ENCODE results near the gene DSCAM. TPM values are rescaled to one million over a fixed set of nuclear protein-coding genes. Genes with fewer than 3 reads are reported as not detected.
"Not testable (repeated sequence)": the region's sequence is repeated elsewhere in the genome, so short reads cannot be mapped to it uniquely, and the experiment has no call there.

Gene DSCAM
- total RNA-seq, 1 donor from 2014 or later: 0.36 TPM

DNA sequence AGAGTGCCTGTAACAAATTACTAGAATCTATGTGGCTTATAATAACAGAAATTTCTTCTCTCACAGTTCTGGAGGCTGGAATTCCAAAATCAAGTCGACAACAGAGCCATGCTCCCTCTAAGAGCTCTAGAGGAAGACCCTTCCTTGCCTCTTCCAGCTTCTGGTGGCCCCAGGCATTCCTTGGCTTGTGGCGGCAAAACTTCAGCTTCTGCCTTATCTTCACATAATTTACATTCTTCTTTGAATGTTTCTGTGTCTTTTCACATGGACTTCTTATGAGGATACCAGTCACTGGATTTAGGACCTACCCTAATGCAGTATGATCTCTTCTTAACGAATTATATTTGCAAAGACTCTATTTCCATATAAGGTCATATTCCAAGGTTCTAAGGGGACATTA lies 655.3 kb downstream of the DSCAM start:
- ATAC-seq (no peak), DNase-seq (ENCODE audit: low spot score) (no peak)
- intact Hi-C loops (cut with DNase I): no loop called here

DNA sequence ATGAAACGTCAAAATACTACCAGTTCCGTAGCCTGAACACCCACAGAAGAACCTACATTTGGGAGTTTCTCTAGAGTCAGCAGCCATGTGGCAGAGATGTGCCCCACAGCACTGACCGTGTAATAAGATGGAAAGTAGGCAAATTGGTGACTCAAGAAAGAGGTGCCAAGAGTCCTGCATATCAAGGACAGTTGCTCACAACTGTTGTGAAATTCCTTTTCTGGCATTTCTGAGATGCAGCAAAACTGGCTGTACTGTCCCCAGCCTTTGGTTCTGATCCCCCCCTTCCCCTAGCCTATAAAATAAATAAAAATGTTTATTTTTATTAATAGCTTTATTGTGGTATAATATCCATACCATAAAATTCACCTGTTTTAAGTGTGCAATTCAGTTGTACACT lies 655.8 kb downstream of the DSCAM start:
- DNase-seq (ENCODE audit: low spot score): no peak
- intact Hi-C loops (cut with DNase I): no loop called here
- ATAC-seq: no peak

DNA sequence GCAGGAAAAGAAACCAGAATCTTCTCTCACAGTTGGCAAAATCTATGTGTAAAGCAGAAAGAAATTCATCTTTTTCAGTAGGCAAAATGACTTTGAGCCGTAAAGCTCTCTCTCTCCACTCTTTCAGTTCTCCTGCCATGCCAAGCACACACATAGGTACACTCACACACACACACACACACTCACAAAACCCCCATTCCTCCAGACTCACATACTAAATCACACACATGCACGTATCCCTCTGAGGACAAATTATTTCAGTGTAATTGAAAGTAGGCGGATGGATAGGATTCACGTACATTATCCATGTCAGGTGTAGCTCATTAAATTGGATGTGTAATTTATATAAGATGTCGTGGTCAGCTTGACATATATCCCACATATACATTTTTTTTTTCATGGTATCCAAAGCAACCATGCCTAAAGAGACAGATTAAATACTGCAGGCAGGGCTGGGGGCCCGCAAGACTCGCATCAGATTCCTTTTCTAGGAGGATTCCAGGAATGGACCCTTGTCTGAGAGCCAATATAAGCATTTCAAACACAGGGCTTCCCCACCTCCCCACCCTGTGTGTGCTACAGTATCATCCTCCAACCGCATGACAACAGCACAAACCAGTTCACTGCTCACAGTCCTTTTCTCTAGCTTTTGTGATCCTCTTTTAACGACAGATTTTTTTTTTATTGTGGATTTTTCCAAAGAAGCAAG lies 658.9 kb downstream of the DSCAM start:
- intact Hi-C loops (cut with DNase I): no loop called here

DNA sequence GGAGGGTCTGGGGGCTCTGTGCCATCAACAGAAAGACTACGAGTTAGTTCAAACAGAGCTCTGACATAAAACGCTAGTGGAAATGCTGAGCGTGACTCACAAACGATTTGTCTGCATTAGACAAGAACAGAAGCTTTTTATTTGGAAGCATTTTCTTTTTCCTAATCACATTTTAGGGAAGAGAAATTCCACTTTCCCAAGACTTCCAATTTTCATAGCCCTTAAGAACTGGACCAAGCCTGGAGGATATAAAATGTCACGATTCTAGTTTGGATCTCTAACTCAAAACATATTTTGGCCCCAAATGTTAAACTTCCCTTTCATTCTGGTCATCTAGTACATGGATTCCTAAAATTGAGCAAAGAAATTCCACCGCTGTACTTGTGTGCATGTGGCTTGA lies 659.7 kb downstream of the DSCAM start:
- no peak for DNase-seq (ENCODE audit: low spot score)
- intact Hi-C loops (cut with DNase I): no loop called here
- ATAC-seq: no peak

More for the DNA sequence above, 658.9 kb downstream of the DSCAM start:
- ATAC-seq: no peak
- DNase-seq (ENCODE audit: low spot score): no peak

DNA sequence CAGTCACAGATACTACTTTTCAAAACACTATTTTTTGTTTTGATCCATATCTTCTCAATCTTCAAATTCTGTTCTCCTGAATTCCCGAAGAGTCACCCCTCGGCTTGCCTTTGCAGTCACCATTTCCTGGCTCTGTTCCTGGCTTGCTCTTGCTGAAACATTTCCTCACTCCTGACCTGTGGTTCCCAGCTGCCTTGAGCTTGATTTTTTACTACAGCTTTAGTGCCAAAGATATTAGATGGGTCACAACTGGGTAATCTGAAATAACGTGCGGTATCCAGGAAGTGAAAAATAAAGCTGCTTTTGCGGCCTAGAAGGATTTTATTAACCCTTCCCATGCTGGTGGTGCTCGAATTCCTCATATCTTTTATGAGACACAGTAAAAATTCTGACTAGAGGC lies 660.9 kb downstream of the DSCAM start:
- intact Hi-C loops (cut with DNase I): no loop called here
- DNase-seq (ENCODE audit: low spot score): no peak
- peak; percentile 94 for ATAC-seq

- peak; percentile 10 for ATAC-seq
- no peak for DNase-seq (ENCODE audit: low spot score)
- intact Hi-C loops (cut with DNase I): no loop called here
Measured at GRCh38 chr21:40185208-40185607, 661.8 kb downstream of the DSCAM start.

DNA sequence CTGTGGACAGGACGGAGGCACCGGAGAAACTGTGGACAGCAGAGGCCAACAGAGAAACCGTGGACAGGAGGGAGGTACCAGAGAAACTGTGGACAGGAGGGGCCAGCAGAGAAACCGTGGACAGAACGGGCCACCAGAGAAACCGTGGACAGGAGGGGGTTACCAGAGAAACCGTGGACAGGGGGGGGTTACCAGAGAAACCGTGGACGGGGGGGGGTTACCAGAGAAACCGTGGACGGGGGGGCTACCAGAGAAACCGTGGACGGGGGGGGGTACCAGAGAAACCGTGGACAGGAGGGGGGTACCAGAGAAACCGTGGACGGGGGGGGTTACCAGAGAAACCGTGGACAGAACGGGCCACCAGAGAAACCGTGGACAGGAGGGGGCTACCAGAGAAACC lies 664.5 kb downstream of the DSCAM start:
- DNase-seq (ENCODE audit: low spot score); ATAC-seq; intact Hi-C loops (cut with DNase I): not testable (repeated sequence)

DNA sequence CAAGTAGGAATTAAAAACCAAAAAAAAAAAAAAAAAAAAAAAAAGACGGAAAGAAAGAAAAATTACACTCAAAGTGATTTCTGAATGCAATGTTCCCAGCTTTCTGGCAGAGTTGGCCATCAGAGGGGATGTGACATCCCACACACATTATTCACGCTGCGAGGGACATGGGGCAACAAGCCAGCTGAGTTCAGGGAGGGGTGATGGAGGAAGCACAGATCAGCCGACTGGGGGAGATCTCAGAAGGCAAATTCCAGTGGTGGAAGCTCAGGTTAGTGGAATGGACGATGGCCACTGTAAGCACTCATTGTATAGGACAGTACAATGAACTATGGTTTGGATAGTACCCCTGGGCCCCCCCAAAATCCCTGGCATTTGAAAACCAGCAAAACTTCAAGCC lies 667.8 kb downstream of the DSCAM start:
- ATAC-seq (no peak), DNase-seq (ENCODE audit: low spot score) (peak; percentile 71)
- intact Hi-C loops (cut with DNase I): no loop called here

DNA sequence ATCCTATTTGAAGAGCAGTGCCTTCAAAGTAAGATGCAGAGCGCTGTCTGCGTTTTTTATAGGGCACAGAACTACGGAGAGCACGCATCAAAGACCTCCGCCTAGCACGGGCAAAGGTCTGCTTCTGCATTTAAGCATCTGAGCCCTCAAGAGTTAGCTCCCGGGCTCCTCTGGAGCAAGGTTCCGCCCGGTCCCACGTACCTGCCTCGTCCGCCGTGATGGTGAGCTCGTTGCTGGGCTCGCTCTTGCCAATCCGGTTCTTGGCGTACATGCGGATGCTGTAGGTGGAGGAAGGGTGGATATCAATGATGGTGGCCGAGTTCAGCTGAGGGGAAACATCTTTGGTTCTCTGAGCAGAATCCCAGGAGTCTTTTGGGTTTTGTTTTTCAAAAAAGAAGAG lies 668.2 kb downstream of the DSCAM start:
- intact Hi-C loops (cut with DNase I): no loop called here
- peak; percentile 20 for ATAC-seq
- DNase-seq (ENCODE audit: low spot score): no peak

DNA sequence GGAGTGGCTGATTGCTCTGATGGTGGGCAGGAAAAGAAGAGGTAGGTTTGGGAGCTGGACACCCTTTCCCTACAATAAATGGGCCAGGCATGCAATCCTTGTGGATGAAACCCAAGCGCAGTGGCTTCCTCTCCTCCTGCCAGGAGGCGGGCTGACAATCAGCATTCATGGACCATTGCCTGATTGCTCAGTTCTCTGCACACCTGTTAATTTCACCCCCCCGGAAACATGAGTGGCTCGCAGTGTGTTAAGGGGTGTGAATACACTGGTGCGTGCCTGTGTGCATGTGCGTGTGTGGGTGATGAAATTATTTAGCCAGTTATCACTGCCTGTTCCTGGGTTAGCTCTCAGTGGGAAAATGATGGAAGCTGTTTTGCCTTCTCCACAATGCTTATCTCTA lies 669.0 kb downstream of the DSCAM start:
- ATAC-seq (peak; percentile 13), DNase-seq (ENCODE audit: low spot score) (no peak)
- intact Hi-C loops (cut with DNase I): no loop called here

DNA sequence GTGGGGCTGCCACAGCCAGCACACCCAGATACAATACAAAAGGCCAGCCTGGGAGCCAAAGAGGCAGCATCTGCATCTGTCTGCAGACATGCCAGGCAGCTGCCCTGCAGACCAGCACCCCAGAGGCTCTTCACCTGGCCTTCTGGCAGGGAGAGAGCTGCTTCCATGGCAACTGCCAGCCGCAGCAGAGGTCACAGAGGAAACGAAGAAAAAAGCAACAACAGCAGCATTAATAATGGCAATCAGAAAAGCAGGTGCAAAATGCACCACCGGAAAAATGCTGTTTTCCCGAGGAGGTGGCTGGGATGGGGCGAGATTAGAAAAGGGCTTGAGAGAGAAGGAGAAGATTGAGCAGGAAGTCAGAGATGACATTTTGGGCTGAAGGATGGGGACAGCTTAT lies 670.2 kb downstream of the DSCAM start:
- intact Hi-C loops (cut with DNase I): no loop called here
- no peak for ATAC-seq
- DNase-seq (ENCODE audit: low spot score): no peak

GRCh38 chr21:40173816-40174215 lies 673.1 kb downstream of the DSCAM start:
- ATAC-seq (no peak), DNase-seq (ENCODE audit: low spot score) (no peak)
- intact Hi-C loops (cut with DNase I): no loop called here

DNA sequence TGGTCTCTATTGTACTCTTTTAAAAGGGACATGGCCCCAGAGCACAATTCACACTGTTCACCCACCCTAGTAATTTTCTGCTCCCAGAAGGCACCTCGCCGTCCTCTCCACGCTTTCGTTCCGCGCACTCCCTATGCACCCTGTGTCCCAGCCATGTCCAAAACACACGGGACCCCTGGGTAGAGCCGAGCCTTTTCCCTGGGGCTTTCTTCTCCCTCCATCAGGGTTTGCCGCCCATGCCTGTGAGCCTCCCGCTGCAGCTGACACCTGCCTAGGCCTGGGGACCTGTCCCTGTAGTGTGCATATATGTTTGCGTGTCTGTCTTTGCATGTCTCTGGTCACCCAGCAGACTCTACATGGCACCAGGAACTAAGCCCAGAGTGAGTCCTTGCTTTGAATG lies 677.0 kb downstream of the DSCAM start:
- DNase-seq (ENCODE audit: low spot score) (no peak), ATAC-seq (no peak)
- intact Hi-C loops (cut with DNase I): no loop called here

DNA sequence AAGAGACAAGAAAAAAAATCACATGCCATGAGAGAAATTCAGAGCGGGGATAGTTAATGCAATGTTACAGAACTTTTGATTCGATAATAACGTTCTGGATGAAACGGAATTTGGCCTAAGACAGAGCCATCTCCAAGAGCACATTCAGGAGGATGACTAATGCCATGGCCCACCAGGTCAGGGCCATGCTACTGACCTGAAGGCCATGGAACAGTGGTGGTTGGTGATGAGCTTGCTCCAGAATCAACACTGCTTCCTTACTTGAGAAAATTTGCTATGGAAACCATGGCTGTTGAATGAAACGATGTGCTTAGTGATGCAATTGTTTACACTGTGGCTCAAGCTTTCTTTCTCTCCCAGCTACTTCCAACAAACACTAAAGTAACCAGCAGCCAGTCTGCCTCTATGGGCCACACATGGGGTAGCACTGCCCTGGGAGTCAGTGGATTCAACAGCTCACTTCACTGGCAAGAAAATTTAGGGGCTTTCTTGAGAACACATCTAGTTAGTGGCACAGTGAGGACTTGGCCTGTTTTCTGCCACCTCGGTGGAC lies 680.6 kb downstream of the DSCAM start:
- ATAC-seq (peak; percentile 96), DNase-seq (ENCODE audit: low spot score) (no peak)
- intact Hi-C loops (cut with DNase I): no loop called here

DNA sequence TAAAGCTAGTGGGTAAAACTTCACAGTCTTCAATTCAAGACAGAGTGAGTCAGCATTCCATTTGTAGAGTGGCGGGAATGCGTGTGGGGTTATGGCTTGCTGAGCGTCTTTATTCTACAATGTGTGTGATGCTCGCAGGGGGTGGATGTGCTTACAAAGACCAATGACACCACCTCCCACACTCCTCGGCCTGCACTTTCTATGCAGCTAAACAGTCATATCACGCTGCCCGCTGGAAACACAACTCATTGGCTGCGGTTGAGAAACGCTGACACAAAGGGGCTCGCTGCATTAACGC lies 681.2 kb downstream of the DSCAM start:
- intact Hi-C loops (cut with DNase I): no loop called here
- no peak for ATAC-seq
- no peak for DNase-seq (ENCODE audit: low spot score)

GRCh38 chr21:40164905-40165772 lies 681.8 kb downstream of the DSCAM start:
- intact Hi-C loops (cut with DNase I): no loop called here
- ATAC-seq (no peak), DNase-seq (ENCODE audit: low spot score) (no peak)

- intact Hi-C loops (cut with DNase I): no loop called here
Measured at GRCh38 chr21:40162075-40162474, 684.9 kb downstream of the DSCAM start.

GRCh38 chr21:40160911-40161310 lies 686.0 kb downstream of the DSCAM start:
- ATAC-seq: no peak
- no peak for DNase-seq (ENCODE audit: low spot score)
- intact Hi-C loops (cut with DNase I): no loop called here

More at GRCh38 chr21:40162075-40162474, 684.9 kb downstream of the DSCAM start:
- no peak for ATAC-seq
- no peak for DNase-seq (ENCODE audit: low spot score)

GRCh38 chr21:40158366-40158765 lies 688.6 kb downstream of the DSCAM start:
- peak; percentile 88 for ATAC-seq
- intact Hi-C loops (cut with DNase I): no loop called here
- no peak for DNase-seq (ENCODE audit: low spot score)

- DNase-seq (ENCODE audit: low spot score) (no peak), ATAC-seq (peak; percentile 43)
- intact Hi-C loops (cut with DNase I): no loop called here
Measured at GRCh38 chr21:40155563-40155962, 691.4 kb downstream of the DSCAM start.

Data from sciatic nerve (tissue), 2 donors.